ENCODE results near the gene LRFN2.

LRFN2 gene

GRCh38 chr6:40352006-40352405, 235.2 kb downstream of the LRFN2 start:
- no peak for DNase-seq (ENCODE audit: insufficient read length, low spot score)
- no peak for FAIRE-seq
- TF ChIP-seq POU2F2 (IDR thresholded peaks at IDR 0.05; ENCODE audit: low read depth, low read length) (no peak), POLR2AphosphoS5 (IDR thresholded peaks at IDR 0.05; ENCODE audit: low read depth, low read length) (no peak), PAX5 (IDR thresholded peaks at IDR 0.05; ENCODE audit: insufficient read depth, low read length, severe bottlenecking) (no peak), POLR2A (IDR thresholded peaks at IDR 0.05; ENCODE audit: low read depth, low read length) (no peak), SPI1 (IDR thresholded peaks at IDR 0.05; ENCODE audit: low read depth, low read length) (no peak), TAF1 (IDR thresholded peaks at IDR 0.05; ENCODE audit: low read depth, low read length) (no peak)

GRCh38 chr6:40350747-40351217, 236.4 kb downstream of the LRFN2 start:
- DNase-seq (ENCODE audit: insufficient read length, low spot score) (no peak), FAIRE-seq (no peak)
- TF ChIP-seq POU2F2 (IDR thresholded peaks at IDR 0.05; ENCODE audit: low read depth, low read length) (no peak), POLR2A (IDR thresholded peaks at IDR 0.05; ENCODE audit: low read depth, low read length) (no peak), POLR2AphosphoS5 (IDR thresholded peaks at IDR 0.05; ENCODE audit: low read depth, low read length) (no peak), PAX5 (IDR thresholded peaks at IDR 0.05; ENCODE audit: insufficient read depth, low read length, severe bottlenecking) (no peak), SPI1 (IDR thresholded peaks at IDR 0.05; ENCODE audit: low read depth, low read length) (no peak), TAF1 (IDR thresholded peaks at IDR 0.05; ENCODE audit: low read depth, low read length) (no peak)

- peak; percentile 85 for FAIRE-seq
- no peak for DNase-seq (ENCODE audit: insufficient read length, low spot score)
- no peak for TF ChIP-seq POLR2AphosphoS5 (IDR thresholded peaks at IDR 0.05; ENCODE audit: low read depth, low read length)
- no peak for TF ChIP-seq POLR2A (IDR thresholded peaks at IDR 0.05; ENCODE audit: low read depth, low read length)
- no peak for TF ChIP-seq PAX5 (IDR thresholded peaks at IDR 0.05; ENCODE audit: insufficient read depth, low read length, severe bottlenecking)
- TF ChIP-seq TAF1 (IDR thresholded peaks at IDR 0.05; ENCODE audit: low read depth, low read length) = no peak
- no peak for TF ChIP-seq SPI1 (IDR thresholded peaks at IDR 0.05; ENCODE audit: low read depth, low read length)
- no peak for TF ChIP-seq POU2F2 (IDR thresholded peaks at IDR 0.05; ENCODE audit: low read depth, low read length)
Observed at GRCh38 chr6:40349901-40350746, 237.0 kb downstream of the LRFN2 start.

- FAIRE-seq (no peak), DNase-seq (ENCODE audit: insufficient read length, low spot score) (no peak)
- no peak for TF ChIP-seq PAX5 (IDR thresholded peaks at IDR 0.05; ENCODE audit: insufficient read depth, low read length, severe bottlenecking)
- TF ChIP-seq SPI1 (IDR thresholded peaks at IDR 0.05; ENCODE audit: low read depth, low read length) = no peak
- no peak for TF ChIP-seq POLR2AphosphoS5 (IDR thresholded peaks at IDR 0.05; ENCODE audit: low read depth, low read length)
- no peak for TF ChIP-seq TAF1 (IDR thresholded peaks at IDR 0.05; ENCODE audit: low read depth, low read length)
- TF ChIP-seq POLR2A (IDR thresholded peaks at IDR 0.05; ENCODE audit: low read depth, low read length) = no peak
- TF ChIP-seq POU2F2 (IDR thresholded peaks at IDR 0.05; ENCODE audit: low read depth, low read length) = no peak
Observed at GRCh38 chr6:40349123-40349900, 237.9 kb downstream of the LRFN2 start.

- no peak for TF ChIP-seq POLR2AphosphoS5 (IDR thresholded peaks at IDR 0.05; ENCODE audit: low read depth, low read length)
- no peak for FAIRE-seq
- no peak for DNase-seq (ENCODE audit: insufficient read length, low spot score)
Observed at GRCh38 chr6:40348591-40348990, 238.6 kb downstream of the LRFN2 start.

GRCh38 chr6:40347571-40348011, 239.6 kb downstream of the LRFN2 start:
- FAIRE-seq (no peak), DNase-seq (ENCODE audit: insufficient read length, low spot score) (no peak)
- TF ChIP-seq POU2F2 (IDR thresholded peaks at IDR 0.05; ENCODE audit: low read depth, low read length) (no peak), SPI1 (IDR thresholded peaks at IDR 0.05; ENCODE audit: low read depth, low read length) (no peak), PAX5 (IDR thresholded peaks at IDR 0.05; ENCODE audit: insufficient read depth, low read length, severe bottlenecking) (no peak), POLR2A (IDR thresholded peaks at IDR 0.05; ENCODE audit: low read depth, low read length) (no peak), POLR2AphosphoS5 (IDR thresholded peaks at IDR 0.05; ENCODE audit: low read depth, low read length) (no peak), TAF1 (IDR thresholded peaks at IDR 0.05; ENCODE audit: low read depth, low read length) (no peak)

GRCh38 chr6:40346246-40346645, 240.9 kb downstream of the LRFN2 start:
- FAIRE-seq = no peak
- TF ChIP-seq SPI1 (IDR thresholded peaks at IDR 0.05; ENCODE audit: low read depth, low read length) (no peak), POU2F2 (IDR thresholded peaks at IDR 0.05; ENCODE audit: low read depth, low read length) (no peak)

GRCh38 chr6:40344566-40345167, 242.5 kb downstream of the LRFN2 start:
- no peak for TF ChIP-seq POLR2AphosphoS5 (IDR thresholded peaks at IDR 0.05; ENCODE audit: low read depth, low read length)
- no peak for FAIRE-seq
- DNase-seq (ENCODE audit: insufficient read length, low spot score) = no peak

More at GRCh38 chr6:40346246-40346645, 240.9 kb downstream of the LRFN2 start:
- DNase-seq (ENCODE audit: insufficient read length, low spot score) = no peak

GRCh38 chr6:40343877-40344565, 243.1 kb downstream of the LRFN2 start:
- TF ChIP-seq POLR2A (IDR thresholded peaks at IDR 0.05; ENCODE audit: low read depth, low read length) (no peak), SPI1 (IDR thresholded peaks at IDR 0.05; ENCODE audit: low read depth, low read length) (no peak), POLR2AphosphoS5 (IDR thresholded peaks at IDR 0.05; ENCODE audit: low read depth, low read length) (no peak), POU2F2 (IDR thresholded peaks at IDR 0.05; ENCODE audit: low read depth, low read length) (no peak), PAX5 (IDR thresholded peaks at IDR 0.05; ENCODE audit: insufficient read depth, low read length, severe bottlenecking) (no peak), TAF1 (IDR thresholded peaks at IDR 0.05; ENCODE audit: low read depth, low read length) (no peak)
- DNase-seq (ENCODE audit: insufficient read length, low spot score) (no peak), FAIRE-seq (no peak)

Data from GM12891 (cell line).